Uterus (tissue), 4 donors: ENCODE measurements around the gene CHD2. TPM values are rescaled to one million over a fixed set of nuclear protein-coding genes. Genes with fewer than 3 reads are reported as not detected.

Experiments used
- DNase-seq, 2 donors: peaks; one replicate each; pipeline ENCODE4 v3.0.0-alpha.2; 2019 to 2020
- H3K27ac ChIP-seq, 2 donors: fragments of 200-600 bp; sonication (generic); 1 replicate in 1 of 2; 2 replicates in 1 of 2; pipeline ENCODE4 v1.5.1; 2016 to 2018
- H3K27me3 ChIP-seq, 2 donors: fragments of 200-600 bp; sonication (generic); one replicate each; pipeline ENCODE4 v1.5.1; 2018 to 2019; ENCODE audit warnings: control low read depth in 1 of 2
- H3K36me3 ChIP-seq, 2 donors: fragments of 200-600 bp; sonication (generic); one replicate each; pipeline ENCODE4 v1.5.1; 2019; ENCODE audit warnings: control low read depth in 1 of 2
- H3K4me1 ChIP-seq, 2 donors: fragments of 200-600 bp; sonication (generic); one replicate each; pipeline ENCODE4 v1.5.1; 2018 to 2019; ENCODE audit warnings: control low read depth in 1 of 2
- H3K4me3 ChIP-seq, 2 donors: fragments of 200-600 bp; sonication (generic); 1 replicate in 1 of 2; 2 replicates in 1 of 2; pipeline ENCODE4 v1.5.1; 2018 to 2019; ENCODE audit warnings: mild to moderate bottlenecking in 1 of 2
- H3K9me3 ChIP-seq, 2 donors: fragments of 200-600 bp; sonication (generic); one replicate each; pipeline ENCODE4 v1.5.1; 2019; ENCODE audit warnings: control low read depth in 1 of 2
- CTCF ChIP-seq, 4 experiments: fragments of 200-600 bp in 2 of 4; fragments of 450-650 bp in 2 of 4; sonication (generic) in 2 of 4; IDR thresholded peaks; one replicate each; pipeline ENCODE4 v1.5.1; 2016 to 2019; ENCODE audit warnings: antibody characterized with exemption in 4 of 4, mild to moderate bottlenecking in 2 of 4, moderate library complexity in 1 of 4
- POLR2A ChIP-seq, 2 donors: fragments of 450-650 bp; IDR thresholded peaks; one replicate each; pipeline ENCODE4 v1.6.1; 2016; ENCODE audit warnings: antibody characterized with exemption in 2 of 2, mild to moderate bottlenecking in 1 of 2, moderate library complexity in 1 of 2
- intact Hi-C: fragments of 100-400 bp; cut with DNase I; formaldehyde crosslinking; loops from one replicate; pipeline ENCODE4 v1.15.1; 2023; ENCODE audit warnings: low total_unique reads
- total RNA-seq, 4 donors: library from RNA; depleted of rRNA in 3 of 4; stranded (reverse); fragments of >200 nt in 3 of 4; gene quantifications; one replicate each; pipeline versions ENCODE4 v1.1.0 to v1.2.4, GENCODE V29; 2014 to 2023
- donor health status: DM: yes; HTN: yes; CAD: no.

Gene CHD2
- total RNA-seq, 4 donors from 2014 or later, result 71.0 to 166 (median 152) TPM

- Histone ChIP-seq H3K4me1 (peaks cover 4 to 14% of the 10 kb centered on the region in 2 donors), H3K27ac (peak overlapping the region; percentile 98 to 100), H3K36me3 (no peaks in the 10 kb centered on the region), H3K27me3 (no peaks in the 10 kb centered on the region), H3K9me3 (no peaks in the 10 kb centered on the region), H3K4me3 (peak overlapping the region in 1 of 2 donors; percentile 16)
- DNase-seq, result no peak
- intact Hi-C loops, result no loop called here
- TF ChIP-seq CTCF (IDR thresholded peaks at IDR 0.05) (no peak), POLR2A (IDR thresholded peaks at IDR 0.05) (no peak)
These were observed 7.1 kb downstream of the CHD2 start for GRCh38 chr15:92907229-92907628.

- Histone ChIP-seq H3K9me3 (no peaks in the 10 kb centered on the region), H3K36me3 (no peaks in the 10 kb centered on the region), H3K27ac (peak overlapping the region; percentile 98 to 100), H3K4me1 (peaks cover 4 to 14% of the 10 kb centered on the region in 2 donors), H3K27me3 (no peaks in the 10 kb centered on the region), H3K4me3 (peak overlapping the region in 1 of 2 donors; percentile 16)
- intact Hi-C loops, result no loop called here
- TF ChIP-seq POLR2A (IDR thresholded peaks at IDR 0.05) (peak in 1 of 2 donors; percentile 7), CTCF (IDR thresholded peaks at IDR 0.05) (no peak)
- DNase-seq, result peak; percentile 46 to 83
These were observed 8.0 kb downstream of the CHD2 start for GRCh38 chr15:92907896-92908712.

- peak overlapping the region in 1 of 2 donors; percentile 1 for H3K4me3 ChIP-seq
- H3K27ac ChIP-seq, result peak overlapping the region; percentile 98 to 100
- TF ChIP-seq POLR2A (IDR thresholded peaks at IDR 0.05) (no peak), CTCF (IDR thresholded peaks at IDR 0.05) (no peak)
- H3K27me3 ChIP-seq, result no peaks in the 10 kb centered on the region
- intact Hi-C loops, result no loop called here
- no peaks in the 10 kb centered on the region for H3K9me3 ChIP-seq
- peaks cover 4 to 14% of the 10 kb centered on the region in 2 donors for H3K4me1 ChIP-seq
- H3K36me3 ChIP-seq, result no peaks in the 10 kb centered on the region
- DNase-seq, result no peak
These were observed 8.6 kb downstream of the CHD2 start for GRCh38 chr15:92908713-92909057.

- peaks cover 4 to 14% of the 10 kb centered on the region in 2 donors for H3K4me1 ChIP-seq
- no peaks in the 10 kb centered on the region for H3K27me3 ChIP-seq
- H3K27ac ChIP-seq, result peak overlapping the region; percentile 98 to 100
- intact Hi-C loops, result no loop called here
- H3K36me3 ChIP-seq, result no peaks in the 10 kb centered on the region
- no peak overlapping the region for H3K4me3 ChIP-seq
- no peak for DNase-seq
- TF ChIP-seq CTCF (IDR thresholded peaks at IDR 0.05), result no peak
- TF ChIP-seq POLR2A (IDR thresholded peaks at IDR 0.05), result no peak
- no peaks in the 10 kb centered on the region for H3K9me3 ChIP-seq
These were observed 9.1 kb downstream of the CHD2 start for GRCh38 chr15:92909136-92909781.

- Histone ChIP-seq H3K27me3 (no peaks in the 10 kb centered on the region), H3K9me3 (no peaks in the 10 kb centered on the region), H3K4me3 (no peak overlapping the region), H3K4me1 (peaks cover 4 to 14% of the 10 kb centered on the region in 2 donors), H3K27ac (peak overlapping the region; percentile 98 to 100), H3K36me3 (no peaks in the 10 kb centered on the region)
- DNase-seq, result no peak
- no peak for TF ChIP-seq POLR2A (IDR thresholded peaks at IDR 0.05)
- intact Hi-C loops, result no loop called here
These were observed 10.3 kb downstream of the CHD2 start for GRCh38 chr15:92910451-92910850.
